Measurements from ENCODE around the gene SEMA4D. TPM values are rescaled to one million over a fixed set of nuclear protein-coding genes. Genes with fewer than 3 reads are reported as not detected.

Gene SEMA4D
- total and polyA plus RNA-seq, 2 donors from 2014 or later = 18.9 to 147 TPM

GRCh38 chr9:89394412-89394811, 103.5 kb downstream of the SEMA4D start:
- intact Hi-C loops (cut with DNase I) = no loop called here
- DNase-seq (no peak), FAIRE-seq (no peak)
- no peak overlapping the region for H3K27ac ChIP-seq (ENCODE audit: low read depth in 2 of 2, low read length in 2 of 2)
- no peak overlapping the region for H3K4me3 ChIP-seq (ENCODE audit: low read length in 3 of 3)
- peaks cover 0 to 23% (median 20%) of the 10 kb centered on the region in 3 donors for H3K4me1 ChIP-seq (ENCODE audit: control insufficient read depth in 2 of 3, insufficient read depth in 2 of 3, low read depth in 1 of 3, low read length in 3 of 3)
- no peaks in the 10 kb centered on the region for H3K9me3 ChIP-seq (ENCODE audit: control insufficient read depth in 2 of 3, insufficient read depth in 1 of 3, low read length in 3 of 3)
- H3K9ac ChIP-seq (ENCODE audit: low read length in 3 of 3) = no peak overlapping the region
- H3K36me3 ChIP-seq (ENCODE audit: control insufficient read depth in 2 of 3, insufficient read depth in 3 of 3, low read length in 3 of 3) = peaks cover 2 to 45% (median 28%) of the 10 kb centered on the region in 3 donors
- TF ChIP-seq CTCF (IDR thresholded peaks at IDR 0.05; ENCODE audit: borderline replicate concordance, extremely low read depth, insufficient read depth) = no peak
- H3K27me3 ChIP-seq (ENCODE audit: control insufficient read depth, insufficient read depth, low read length) = no peaks in the 10 kb centered on the region

- Histone ChIP-seq H3K4me1 (ENCODE audit: control insufficient read depth in 2 of 3, insufficient read depth in 2 of 3, low read depth in 1 of 3, low read length in 3 of 3) (peaks cover 0 to 33% (median 32%) of the 10 kb centered on the region in 3 donors), H3K27ac (ENCODE audit: low read depth in 2 of 2, low read length in 2 of 2) (peak overlapping the region; percentile 3 to 20), H3K36me3 (ENCODE audit: control insufficient read depth in 2 of 3, insufficient read depth in 3 of 3, low read length in 3 of 3) (peaks cover 2 to 38% (median 26%) of the 10 kb centered on the region in 3 donors), H3K27me3 (ENCODE audit: control insufficient read depth, insufficient read depth, low read length) (no peaks in the 10 kb centered on the region), H3K9me3 (ENCODE audit: control insufficient read depth in 2 of 3, insufficient read depth in 1 of 3, low read length in 3 of 3) (no peaks in the 10 kb centered on the region), H3K4me3 (ENCODE audit: low read length in 3 of 3) (no peak overlapping the region), H3K9ac (ENCODE audit: low read length in 3 of 3) (no peak overlapping the region)
- TF ChIP-seq CTCF (IDR thresholded peaks at IDR 0.05; ENCODE audit: borderline replicate concordance, extremely low read depth, insufficient read depth) = no peak
- no peak for FAIRE-seq
- intact Hi-C loops (cut with DNase I) = no loop called here
- DNase-seq = no peak
Observed at GRCh38 chr9:89391585-89391984, 106.3 kb downstream of the SEMA4D start.

- Histone ChIP-seq H3K4me3 (ENCODE audit: low read length in 3 of 3) (peak overlapping the region in 1 of 3 donors; percentile 11), H3K4me1 (ENCODE audit: control insufficient read depth in 2 of 3, insufficient read depth in 2 of 3, low read depth in 1 of 3, low read length in 3 of 3) (peaks cover 0 to 32% (median 29%) of the 10 kb centered on the region in 3 donors), H3K27ac (ENCODE audit: low read depth in 2 of 2, low read length in 2 of 2) (peak overlapping the region; percentile 25 to 54), H3K9me3 (ENCODE audit: control insufficient read depth in 2 of 3, insufficient read depth in 1 of 3, low read length in 3 of 3) (no peaks in the 10 kb centered on the region), H3K27me3 (ENCODE audit: control insufficient read depth, insufficient read depth, low read length) (no peaks in the 10 kb centered on the region), H3K9ac (ENCODE audit: low read length in 3 of 3) (no peak overlapping the region), H3K36me3 (ENCODE audit: control insufficient read depth in 2 of 3, insufficient read depth in 3 of 3, low read length in 3 of 3) (peaks cover 2 to 33% (median 20%) of the 10 kb centered on the region in 3 donors)
- intact Hi-C loops (cut with DNase I) = no loop called here
- no peak for DNase-seq
- TF ChIP-seq CTCF (IDR thresholded peaks at IDR 0.05; ENCODE audit: borderline replicate concordance, extremely low read depth, insufficient read depth) = no peak
- FAIRE-seq = no peak
Observed at GRCh38 chr9:89390578-89391116, 107.3 kb downstream of the SEMA4D start.

Measured in kidney (tissue), 14 donors.